Endothelial cell (in vitro differentiated cells): ENCODE measurements around the gene ALLC. TPM values are rescaled to one million over a fixed set of nuclear protein-coding genes. Genes with fewer than 3 reads are reported as not detected.

Source experiments
- DNase-seq: peaks from one replicate; pipeline ENCODE4 v3.0.0; 2021; ENCODE audit warnings: low spot score
- H3K27ac Mint-ChIP-seq: one replicate; pipeline ENCODE4 v1.8.0; 2021; ENCODE audit warnings: mixed read lengths, inconsistent platforms; ENCODE audit not compliant: unreplicated experiment
- H3K27me3 Mint-ChIP-seq: one replicate; pipeline ENCODE4 v1.8.0; 2021; ENCODE audit warnings: mild to moderate bottlenecking, moderate library complexity, mixed read lengths, inconsistent platforms; ENCODE audit not compliant: unreplicated experiment
- H3K36me3 Mint-ChIP-seq: one replicate; pipeline ENCODE4 v1.8.0; 2021; ENCODE audit warnings: mild to moderate bottlenecking, low read depth, mixed read lengths, inconsistent platforms; ENCODE audit not compliant: unreplicated experiment
- H3K4me1 Mint-ChIP-seq: one replicate; pipeline ENCODE4 v1.8.0; 2021; ENCODE audit warnings: mild to moderate bottlenecking, mixed read lengths, inconsistent platforms; ENCODE audit not compliant: unreplicated experiment
- H3K4me3 Mint-ChIP-seq: one replicate; pipeline ENCODE4 v1.8.0; 2021; ENCODE audit warnings: mild to moderate bottlenecking, mixed read lengths, inconsistent platforms; ENCODE audit not compliant: unreplicated experiment
- H3K9me3 Mint-ChIP-seq: one replicate; pipeline ENCODE4 v1.8.0; 2021; ENCODE audit warnings: mixed read lengths, inconsistent platforms; ENCODE audit not compliant: unreplicated experiment
- CTCF ChIP-seq: fragments of 200-600 bp; sonication (generic); IDR thresholded peaks from one replicate; pipeline ENCODE4 v1.5.0; 2021; ENCODE audit warnings: antibody characterized with exemption; ENCODE audit not compliant: unreplicated experiment
- total RNA-seq: library from RNA; stranded (reverse); fragmentation: NEBNext Ultra II Directional; extraction: Animal tissue kit (Norgen Biotek cat#: 25700); gene quantifications from one replicate; pipeline ENCODE4 v1.2.1, GENCODE V29; 2021; ENCODE audit not compliant: unreplicated experiment

ALLC gene
- total RNA-seq, 1 donor from 2014 or later: 0.26 TPM

GRCh38 chr2:3647831-3648651 is 10.0 kb upstream of the ALLC start:
- Mint-ChIP-seq H3K9me3 (no peaks in the 10 kb centered on the region), H3K36me3 (peaks cover 4% of the 10 kb centered on the region), H3K4me1 (peaks cover 13% of the 10 kb centered on the region), H3K27me3 (peaks cover 22% of the 10 kb centered on the region), H3K4me3 (no peak overlapping the region), H3K27ac (no peak overlapping the region)
- DNase-seq: no peak
- no peak for TF ChIP-seq CTCF

GRCh38 chr2:3648652-3649177 is 9.3 kb upstream of the ALLC start:
- TF ChIP-seq CTCF: no peak
- peaks cover 4% of the 10 kb centered on the region for H3K36me3 Mint-ChIP-seq
- peaks cover 13% of the 10 kb centered on the region for H3K4me1 Mint-ChIP-seq
- DNase-seq: no peak
- H3K9me3 Mint-ChIP-seq: no peaks in the 10 kb centered on the region
- H3K27ac Mint-ChIP-seq: no peak overlapping the region
- no peak overlapping the region for H3K4me3 Mint-ChIP-seq
- peaks cover 24% of the 10 kb centered on the region for H3K27me3 Mint-ChIP-seq

- H3K27me3 Mint-ChIP-seq: peaks cover 21% of the 10 kb centered on the region
- TF ChIP-seq CTCF: no peak
- DNase-seq: no peak
- peaks cover 13% of the 10 kb centered on the region for H3K4me1 Mint-ChIP-seq
- no peak overlapping the region for H3K27ac Mint-ChIP-seq
- H3K4me3 Mint-ChIP-seq: no peak overlapping the region
- peaks cover 4% of the 10 kb centered on the region for H3K36me3 Mint-ChIP-seq
- no peaks in the 10 kb centered on the region for H3K9me3 Mint-ChIP-seq
Measured at GRCh38 chr2:3649581-3649980, 8.4 kb upstream of the ALLC start.

GRCh38 chr2:3650140-3650920 is 7.7 kb upstream of the ALLC start:
- Mint-ChIP-seq H3K9me3 (no peaks in the 10 kb centered on the region), H3K36me3 (peaks cover 4% of the 10 kb centered on the region), H3K27ac (no peak overlapping the region), H3K4me1 (peaks cover 9% of the 10 kb centered on the region), H3K27me3 (peaks cover 24% of the 10 kb centered on the region), H3K4me3 (peak overlapping the region; percentile 78)
- DNase-seq: no peak
- TF ChIP-seq CTCF: no peak
